ENCODE measurements around the gene PRCD.

Gene PRCD

DNA sequence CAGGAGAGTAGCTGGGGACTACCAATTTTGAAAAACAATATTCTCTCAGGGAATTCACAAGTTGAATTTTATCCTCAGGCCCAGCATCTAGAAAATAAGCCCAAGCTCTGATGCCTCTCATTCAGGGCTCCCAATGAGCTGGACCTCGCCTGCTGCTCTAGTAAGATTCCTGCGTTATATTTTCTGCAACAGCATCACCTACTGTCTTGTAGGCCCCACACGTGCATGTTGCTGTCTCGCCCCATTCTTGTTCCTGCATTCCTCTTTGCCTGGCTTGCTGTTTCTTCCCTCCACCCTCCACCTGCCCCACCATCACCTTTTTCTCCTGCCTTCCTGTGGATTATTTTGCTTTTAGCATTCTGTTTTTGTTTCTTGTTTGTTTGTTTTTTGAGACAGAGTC lies 54.1 kb downstream of the PRCD start:
- DNase-seq (ENCODE audit: low read depth in 1 of 2, low spot score in 1 of 2) = no peak

DNA sequence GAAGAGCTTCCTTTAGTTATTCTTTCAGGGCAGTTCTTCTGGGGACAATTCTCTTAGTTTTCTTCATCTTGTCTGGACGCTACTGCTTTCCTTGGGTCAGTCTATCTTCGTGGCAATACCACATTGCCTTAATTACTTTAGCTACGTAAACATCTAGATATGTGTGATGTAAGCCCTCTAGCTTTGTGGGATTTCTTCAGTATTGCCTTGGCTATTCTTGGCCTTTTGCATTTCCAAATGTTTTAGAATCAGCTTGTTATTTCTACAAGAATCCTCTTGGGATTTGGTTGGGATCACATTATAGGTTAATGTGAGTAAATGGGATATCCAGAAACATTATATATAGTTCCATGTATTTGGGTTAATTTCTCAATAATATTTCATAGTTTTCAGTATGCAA lies 54.8 kb downstream of the PRCD start:
- no peak for DNase-seq (ENCODE audit: low read depth in 1 of 2, low spot score in 1 of 2)

Data from stimulated activated CD4-positive, alpha-beta T cell treated with anti-CD3 and anti-CD28 coated beads, Interleukin-15, amount 100 ng/mL, for 1 hour (primary cell).